ENCODE measurements around the gene AGPAT4. TPM values are rescaled to one million over a fixed set of nuclear protein-coding genes. Genes with fewer than 3 reads are reported as not detected.

Gene AGPAT4
- total RNA-seq, 1 donor from 2014 or later = 73.2 TPM

DNA sequence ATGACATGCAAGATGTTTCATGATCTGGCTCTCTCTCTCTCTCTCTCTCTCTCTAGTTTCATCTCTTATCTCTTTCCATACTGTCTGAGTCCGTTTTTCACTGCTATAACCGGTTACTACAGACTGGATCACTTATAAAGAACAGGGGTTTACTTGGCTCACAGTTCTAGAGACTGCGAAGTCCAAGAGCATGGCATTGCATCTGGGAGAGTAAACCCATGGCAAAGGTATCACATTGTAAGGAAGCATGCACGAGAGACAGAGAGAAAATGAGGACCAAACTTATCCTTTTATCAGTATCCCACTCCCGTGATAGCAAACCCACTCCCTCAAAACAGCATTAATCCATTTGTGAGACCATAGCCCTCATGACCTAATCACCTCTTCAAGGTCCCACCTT is 7.2 kb upstream of the AGPAT4 start:
- no peak for DNase-seq

DNA sequence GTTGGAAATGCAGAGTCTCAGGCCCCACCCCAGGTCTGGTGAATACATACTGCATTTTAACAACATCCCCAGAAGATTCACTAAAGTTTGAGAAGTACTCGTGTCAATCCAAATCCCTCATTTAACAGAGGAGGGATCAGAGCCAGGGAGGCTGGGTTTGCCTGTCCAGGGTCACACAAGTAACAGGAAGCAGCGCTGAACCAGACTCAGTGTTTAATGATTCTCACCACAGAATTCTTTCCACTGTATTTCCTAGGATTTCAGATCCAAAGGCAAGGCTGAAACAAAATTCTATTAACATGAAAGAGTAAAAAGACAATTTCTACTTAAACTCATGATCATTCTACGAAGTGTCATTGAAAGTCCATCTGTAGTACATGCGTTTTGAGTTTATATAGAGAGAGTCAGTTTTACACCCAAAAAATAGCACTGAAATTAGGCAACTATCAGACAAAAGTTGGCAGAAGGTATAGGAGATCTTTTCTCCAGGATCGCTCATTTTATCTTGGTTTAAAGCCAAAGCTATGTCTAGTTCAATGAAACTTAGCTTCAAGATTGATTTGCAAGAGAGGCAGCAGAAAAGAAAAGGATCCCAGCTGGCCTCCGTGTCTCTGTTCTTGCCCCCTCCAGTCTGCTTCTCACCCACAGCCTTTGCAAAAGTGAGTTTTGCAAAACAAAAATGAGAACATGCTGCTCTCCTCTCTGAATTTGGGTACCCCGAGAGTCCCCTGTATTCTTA is 6.0 kb upstream of the AGPAT4 start:
- DNase-seq = no peak

DNA sequence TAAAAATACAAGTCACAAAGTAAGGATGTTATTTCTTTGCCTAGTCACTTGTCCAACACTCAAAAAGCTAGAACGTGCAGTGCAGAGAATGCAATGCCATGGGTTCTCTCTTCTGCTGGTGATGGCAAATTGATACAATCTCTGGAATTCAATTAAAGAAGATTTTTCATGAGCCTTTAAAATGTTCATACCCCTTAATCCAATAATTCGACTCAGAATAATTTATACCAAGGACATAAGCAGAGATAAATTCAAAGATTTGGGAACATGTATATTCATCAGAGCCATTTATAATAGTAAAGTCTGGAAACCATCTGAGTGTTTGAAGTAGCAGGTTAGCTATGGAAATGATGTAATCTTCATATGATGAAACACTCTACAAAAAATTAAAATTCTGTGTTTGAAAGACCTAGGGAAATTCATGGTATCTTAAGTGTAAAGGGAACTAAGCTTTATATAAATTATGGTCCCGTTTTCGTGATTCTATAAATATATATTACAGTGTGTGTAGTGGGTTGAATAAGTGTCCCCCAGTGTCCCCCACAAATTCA is 2.8 kb upstream of the AGPAT4 start:
- no peak for DNase-seq

DNA sequence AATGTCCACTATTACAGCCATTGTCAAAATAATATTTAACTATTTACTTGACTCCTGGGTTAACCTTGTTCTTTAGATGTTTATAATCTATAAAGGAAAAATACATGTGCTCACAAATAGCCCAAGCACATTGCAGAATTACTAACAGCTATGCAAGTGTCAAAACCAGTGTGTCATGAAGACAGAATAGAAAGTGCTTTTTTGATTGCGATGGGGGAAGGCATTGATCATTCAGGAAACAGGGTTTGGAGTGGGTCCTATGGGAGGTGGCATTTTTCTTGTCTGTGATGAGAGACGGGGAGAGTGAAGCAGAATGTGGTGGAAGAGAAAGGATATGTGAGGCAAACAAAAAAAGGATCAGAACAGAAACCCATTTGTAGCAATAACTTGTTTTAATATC is 1.0 kb upstream of the AGPAT4 start:
- no peak for DNase-seq

DNA sequence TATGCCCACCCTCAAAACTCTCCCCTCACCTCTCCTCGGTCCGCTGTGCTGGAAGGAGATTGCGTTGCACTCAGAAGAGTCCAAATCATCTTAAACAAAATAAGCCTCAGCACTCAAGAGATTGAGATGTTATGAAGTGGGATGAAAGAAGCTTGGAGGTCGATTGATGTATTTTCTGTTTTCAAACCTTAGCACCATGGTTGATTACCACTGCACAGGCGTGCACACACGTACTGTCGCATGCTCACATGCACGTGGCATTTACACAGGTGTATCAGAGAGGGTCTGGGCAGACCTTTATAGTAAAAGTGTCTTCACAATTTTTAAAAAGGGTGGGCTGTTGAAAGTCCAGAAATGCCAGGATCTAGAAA is 612 bp upstream of the AGPAT4 start:
- DNase-seq = no peak

DNA sequence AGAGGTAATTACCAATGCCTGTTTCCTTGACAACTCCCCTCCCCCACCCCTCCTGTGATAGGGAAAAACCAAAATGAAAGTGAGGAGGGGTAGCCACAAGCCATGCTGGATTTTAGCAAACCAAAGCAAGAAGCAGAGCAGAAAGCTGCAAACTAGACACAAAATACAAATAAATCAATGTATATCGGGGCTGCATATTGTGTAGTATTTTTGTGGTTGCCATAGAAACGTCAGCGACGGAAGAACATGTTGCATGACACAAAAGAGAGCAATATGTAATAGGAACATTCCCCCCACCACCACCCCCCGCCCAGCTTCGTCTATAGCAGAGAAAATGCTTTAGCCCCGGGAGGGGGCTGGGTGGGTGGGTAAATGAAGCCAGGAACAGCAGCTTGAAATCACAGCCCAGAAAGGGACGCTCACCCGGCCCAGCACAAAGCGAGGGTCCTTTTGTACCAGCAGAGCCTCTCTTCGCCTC is 548 bp downstream of the AGPAT4 start:
- DNase-seq = no peak

DNA sequence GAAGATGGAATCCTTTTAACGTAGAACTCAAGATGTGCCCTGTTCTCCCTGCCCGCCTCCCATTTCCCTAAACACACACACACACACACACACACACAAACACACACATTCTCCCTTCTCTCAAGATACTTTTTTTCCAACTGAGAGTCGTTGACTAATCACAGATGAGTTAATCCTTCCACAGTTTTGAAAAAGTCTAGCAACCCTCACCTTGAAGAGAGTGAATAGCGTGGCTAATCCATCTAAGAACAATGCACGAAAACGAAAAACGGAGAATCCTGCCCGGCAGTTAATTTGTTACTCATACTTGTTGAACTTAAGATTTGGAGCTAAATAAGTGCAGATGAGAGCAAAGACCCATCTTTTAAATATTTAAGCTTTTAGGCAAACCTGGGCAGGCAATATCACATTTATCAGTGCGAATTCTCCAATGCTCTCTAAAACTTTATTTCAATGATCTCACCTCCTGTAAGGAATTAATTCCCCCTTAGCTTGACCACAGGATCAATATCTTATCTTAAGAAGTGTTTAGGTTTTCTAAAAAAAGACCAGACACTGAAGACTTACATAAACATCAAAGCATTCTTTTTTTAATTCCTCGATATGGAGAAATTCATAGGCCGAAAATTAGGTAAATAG is 1.1 kb downstream of the AGPAT4 start:
- DNase-seq = no peak

DNA sequence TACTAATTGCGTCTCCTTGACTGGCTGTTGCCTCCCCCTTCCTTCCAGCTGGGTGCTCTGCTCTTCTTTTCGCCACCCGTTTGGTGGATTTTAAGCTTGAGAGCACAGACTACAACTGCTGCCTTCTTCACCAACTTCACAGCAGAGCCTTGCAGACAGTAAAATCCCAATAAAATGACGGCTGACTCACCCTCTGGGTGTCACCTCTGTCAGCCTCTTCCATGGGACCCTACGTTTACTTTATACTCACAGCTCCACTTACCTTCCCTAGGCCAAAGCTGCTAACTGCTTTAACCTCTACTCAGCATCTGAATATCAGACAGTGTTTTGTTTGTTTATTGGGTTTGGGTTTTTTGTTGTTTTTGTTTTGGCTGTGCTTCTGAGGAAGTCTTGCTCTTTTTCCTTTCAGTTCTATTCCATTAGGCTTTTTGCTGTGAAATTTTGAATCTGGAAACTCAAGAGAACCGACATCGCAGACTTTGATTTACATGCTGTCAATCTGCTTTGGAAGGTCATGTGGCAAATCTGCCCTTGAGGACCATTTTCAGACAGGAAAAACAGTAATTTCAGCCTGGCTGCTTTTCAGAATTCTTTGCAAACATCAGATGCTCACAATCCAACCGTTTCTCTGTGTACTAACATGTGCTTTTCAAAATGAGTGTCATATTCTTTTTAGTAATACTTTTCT is 2.4 kb downstream of the AGPAT4 start:
- DNase-seq = peak; percentile 20

DNA sequence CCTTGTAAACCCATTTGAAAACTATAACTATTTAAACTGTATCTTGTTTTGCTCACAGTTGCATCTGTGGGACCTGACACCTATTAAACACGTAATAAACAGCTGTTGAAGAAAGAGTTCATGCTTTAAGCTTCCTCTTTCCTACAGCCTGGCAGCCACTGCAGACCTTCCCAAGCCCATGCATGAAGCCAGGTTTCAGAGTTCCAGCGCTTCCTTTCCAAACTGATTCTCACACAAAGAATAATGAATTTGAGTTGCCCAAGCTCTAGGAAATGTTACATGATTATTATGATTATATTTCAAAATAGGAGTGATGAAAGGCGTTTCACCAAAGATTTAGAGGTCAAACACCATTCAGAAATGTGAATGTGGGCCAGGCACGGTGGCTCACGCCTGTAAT is 3.7 kb downstream of the AGPAT4 start:
- no peak for DNase-seq

DNA sequence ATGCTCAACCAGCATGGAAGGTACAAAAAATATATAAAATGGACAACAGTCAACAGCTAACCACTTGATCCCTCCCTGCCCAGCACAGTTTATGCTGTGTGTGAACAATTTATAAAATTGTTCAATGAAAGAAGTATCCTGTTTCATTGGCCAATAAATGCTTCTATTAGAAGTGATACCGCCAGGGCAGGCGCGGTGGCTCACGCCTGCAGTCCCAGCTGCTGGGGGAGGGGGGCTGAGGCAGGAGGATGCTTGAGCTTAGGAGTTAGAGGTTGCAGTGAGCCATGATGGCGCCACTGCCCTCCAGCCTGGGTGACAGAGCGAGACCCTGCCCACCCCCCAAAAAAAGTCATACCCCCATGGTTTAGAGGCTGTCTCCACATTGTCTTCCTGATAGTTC is 4.6 kb downstream of the AGPAT4 start:
- no peak for DNase-seq

DNA sequence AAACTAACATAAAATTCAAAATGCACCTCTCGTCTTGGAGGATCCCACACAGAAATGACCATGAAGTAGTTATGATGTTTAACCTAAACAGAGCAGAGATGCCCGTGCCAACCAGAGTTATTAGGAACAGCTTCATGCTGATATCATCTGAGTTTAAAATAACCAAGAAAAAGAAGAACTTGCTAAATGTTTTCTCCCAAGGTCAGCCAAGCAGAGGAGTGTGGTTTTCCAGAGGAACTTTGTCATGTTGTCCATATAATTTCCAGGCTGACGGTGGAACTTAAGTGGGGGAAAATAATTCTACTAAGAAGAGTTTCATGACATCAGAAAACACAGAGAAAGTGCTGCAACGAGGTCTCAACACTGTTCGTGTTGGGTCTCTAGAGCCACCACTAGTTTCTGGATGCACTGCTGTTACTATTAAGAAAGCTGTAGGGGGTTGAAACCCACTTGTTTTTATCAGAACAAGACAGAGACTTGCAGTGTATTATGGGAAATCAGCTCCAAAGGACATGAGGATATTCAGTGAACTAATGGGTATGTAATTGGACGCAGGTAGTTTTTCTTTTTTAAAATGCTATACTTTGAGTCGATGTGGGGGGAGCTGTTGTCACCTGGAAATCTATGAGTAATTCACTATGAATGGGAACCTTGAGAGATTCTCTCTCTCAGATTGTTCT is 5.2 kb downstream of the AGPAT4 start:
- no peak for DNase-seq

DNA sequence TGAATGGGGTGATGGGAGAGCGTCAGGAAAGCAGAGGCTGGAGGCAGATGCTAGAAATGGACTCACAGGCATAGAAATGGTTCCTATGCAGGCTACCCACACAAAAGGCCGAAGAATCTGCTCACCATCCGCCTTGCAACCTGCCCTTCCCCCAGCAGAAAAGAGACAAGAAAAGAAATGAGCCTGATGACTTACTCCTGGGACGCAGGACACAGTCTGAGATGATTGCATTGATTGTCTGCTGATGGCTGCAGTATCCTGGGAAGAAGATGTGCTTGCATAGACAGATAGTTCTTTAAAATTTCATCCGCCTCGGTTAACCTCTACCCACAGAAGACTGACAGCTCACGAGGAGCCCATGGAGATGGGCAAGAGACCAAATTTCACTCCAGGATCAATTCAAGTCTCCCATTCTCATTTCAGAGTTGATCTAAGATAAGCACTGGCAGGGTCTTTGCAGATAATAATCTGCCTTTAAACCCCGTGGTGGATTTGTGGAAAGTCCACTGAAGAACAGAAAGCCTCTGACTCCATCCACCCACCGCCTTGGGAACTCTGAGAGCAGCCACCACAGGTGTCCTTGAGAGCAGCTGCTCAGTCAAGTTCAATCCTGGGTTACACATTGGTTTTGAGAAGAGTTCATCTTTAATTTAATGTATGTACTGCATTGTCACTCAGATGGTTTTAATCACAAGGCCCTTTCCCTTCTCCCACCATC is 7.2 kb downstream of the AGPAT4 start:
- DNase-seq = no peak

DNA sequence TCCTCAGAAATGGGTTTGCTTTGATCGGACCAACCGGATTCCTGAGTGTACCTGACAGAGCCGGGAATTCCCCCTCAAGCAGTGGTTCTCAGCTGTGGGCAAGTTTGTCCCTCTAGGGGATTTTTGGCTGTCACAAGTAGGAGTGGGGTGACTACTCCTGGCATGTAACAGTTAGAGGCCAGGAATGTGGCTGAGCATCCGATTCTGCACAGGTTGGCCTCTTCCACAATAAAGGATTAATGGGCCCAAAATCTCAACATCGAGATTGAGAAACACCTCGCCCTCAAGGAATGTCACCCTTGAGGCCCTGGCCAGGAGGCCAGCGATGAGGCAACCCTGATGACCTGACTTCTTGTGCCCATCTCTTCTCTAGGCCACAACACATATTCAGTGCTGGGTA is 7.9 kb downstream of the AGPAT4 start:
- no peak for DNase-seq

DNA sequence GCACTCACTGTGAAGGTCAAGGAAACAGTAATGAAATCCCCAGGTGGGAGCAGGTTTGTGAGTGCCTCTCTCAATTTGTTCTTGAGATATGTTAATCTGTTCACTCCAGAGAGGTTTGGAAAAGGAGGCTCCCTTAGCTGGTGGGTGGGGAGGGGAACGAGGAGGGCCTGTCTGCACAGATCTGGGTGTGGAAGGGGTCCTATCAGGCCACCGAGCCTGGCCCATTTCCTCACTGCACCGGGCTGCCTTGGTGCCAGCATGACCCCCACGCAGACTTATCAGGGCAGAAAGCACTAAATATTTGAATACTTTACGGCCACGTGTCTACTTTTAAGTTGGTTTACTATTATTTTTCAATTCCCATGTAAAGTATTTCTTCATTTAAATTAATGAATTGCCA is 8.3 kb downstream of the AGPAT4 start:
- no peak for DNase-seq

DNA sequence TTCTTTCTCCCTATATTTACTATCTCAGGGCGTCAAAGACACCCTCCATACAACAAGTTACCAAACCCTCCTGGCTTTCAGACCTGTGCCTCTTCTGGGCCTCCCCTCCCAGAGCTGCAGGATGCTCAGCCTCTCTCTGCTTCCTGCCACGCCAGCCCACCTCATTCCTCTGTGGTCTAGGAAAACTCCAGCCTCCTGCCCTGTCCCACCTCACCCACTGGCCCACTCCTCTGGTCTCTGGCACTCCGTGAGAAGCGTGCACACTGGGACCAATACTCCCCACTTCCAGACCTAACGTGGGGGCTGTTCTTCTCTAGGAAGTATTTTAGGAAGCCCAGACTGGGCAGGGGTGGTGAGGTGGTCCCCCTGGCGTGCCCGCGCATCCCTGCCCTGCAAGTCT is 9.7 kb downstream of the AGPAT4 start:
- DNase-seq = no peak

DNA sequence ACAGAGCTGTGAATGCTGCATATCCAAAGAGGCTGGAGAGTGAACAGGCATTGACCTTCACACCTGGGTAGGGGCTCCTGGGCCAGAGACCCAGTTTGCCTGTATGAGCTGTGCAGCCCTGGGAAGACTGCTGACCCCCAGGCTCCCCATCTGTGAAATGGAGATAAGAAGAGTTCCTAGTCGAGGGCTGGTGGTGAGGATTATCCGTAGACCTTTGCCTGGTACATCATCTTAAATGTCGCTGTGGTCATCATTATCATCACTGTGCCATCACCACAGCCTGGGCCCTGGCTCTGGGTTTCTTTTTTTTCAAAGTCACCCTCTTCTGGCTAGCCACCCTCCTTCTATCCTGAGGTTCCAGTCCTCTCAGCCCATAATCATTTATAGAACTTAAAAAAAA is 12.0 kb downstream of the AGPAT4 start:
- DNase-seq = no peak

DNA sequence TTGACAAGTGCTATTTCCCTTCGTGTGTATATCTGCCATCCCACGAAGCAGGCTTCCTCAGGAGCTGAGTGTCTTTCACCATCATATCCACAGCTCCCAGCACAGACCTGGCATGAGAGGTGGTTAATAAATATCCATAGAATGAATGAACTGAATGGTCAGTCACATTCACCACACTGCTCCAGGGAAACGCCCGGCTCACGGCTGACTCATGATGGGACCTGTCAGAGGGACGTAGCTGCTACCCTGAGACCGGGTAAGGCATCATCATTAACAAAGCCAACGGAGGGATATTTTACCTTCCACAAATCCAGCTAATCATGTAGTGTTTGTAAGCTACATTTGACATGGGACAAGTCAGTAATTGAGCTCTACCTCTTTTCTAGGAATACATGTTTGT is 12.5 kb downstream of the AGPAT4 start:
- no peak for DNase-seq

DNA sequence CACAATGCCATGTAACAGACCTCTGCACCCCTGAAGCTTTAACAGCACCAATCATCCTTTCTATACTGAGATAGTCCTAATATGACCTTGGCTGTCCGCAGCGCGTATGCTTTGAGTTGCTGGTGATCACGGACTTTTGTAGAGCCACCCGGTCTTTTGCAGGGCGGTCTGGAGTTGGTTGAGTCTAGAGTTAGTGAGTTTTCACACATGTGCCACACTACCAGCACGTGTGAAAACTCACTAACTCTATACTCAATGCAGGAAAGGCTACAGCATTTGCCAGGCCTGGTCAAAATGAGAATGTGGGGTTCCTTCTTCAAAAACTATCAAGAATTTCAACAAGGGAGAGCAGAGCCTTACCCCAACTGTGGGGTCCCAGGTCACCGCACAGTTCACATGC is 14.6 kb downstream of the AGPAT4 start:
- DNase-seq = no peak

DNA sequence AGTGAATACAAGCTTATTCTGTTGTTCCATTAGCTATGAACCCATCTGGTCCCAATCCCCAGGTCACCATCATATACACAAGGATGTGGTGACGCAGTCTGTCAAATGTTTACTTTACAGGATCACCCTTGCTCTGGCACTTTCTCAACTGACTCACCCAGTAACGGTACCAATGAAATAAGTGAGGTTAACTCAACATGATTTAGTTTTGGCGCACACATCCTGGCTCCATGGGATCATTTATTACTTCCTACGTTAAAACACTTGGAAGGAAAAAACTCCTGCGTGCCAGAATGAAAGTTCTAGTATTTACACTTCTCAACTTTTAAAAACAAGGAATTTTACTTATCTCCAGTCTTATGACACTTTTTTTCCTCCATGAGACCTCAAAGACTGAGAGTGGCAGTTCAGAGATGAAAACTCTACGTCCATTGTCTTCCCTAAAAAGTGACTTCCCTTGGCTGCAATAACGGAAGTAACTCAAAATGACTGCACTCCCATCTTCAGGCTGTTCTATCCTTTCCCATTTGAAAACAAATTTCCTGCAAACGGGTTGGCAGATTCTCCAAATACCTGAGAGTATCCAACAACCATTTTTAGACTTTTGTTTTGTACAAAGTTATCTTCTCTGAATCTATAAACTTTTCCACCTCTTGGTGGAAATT is 15.9 kb downstream of the AGPAT4 start:
- DNase-seq = no peak

DNA sequence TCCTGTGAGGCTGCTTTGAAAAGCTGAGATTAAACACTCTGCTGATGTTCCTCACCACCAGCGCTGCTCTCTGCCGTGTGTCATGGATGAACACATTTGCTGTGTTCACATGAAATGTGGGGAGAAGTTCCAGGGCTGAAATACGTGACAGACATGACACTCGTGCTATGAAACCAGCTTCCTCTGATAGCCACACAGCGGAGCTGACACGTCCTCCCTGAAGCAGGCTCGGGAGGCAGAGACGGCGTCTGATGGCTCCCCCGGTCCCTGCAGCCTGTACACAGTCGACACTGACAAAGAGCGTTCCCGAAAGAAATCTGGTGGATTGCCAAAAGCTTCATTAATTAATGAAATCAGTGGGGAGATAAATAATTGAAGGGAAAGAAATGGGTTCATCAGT is 17.5 kb downstream of the AGPAT4 start:
- peak; percentile 36 for DNase-seq

DNA sequence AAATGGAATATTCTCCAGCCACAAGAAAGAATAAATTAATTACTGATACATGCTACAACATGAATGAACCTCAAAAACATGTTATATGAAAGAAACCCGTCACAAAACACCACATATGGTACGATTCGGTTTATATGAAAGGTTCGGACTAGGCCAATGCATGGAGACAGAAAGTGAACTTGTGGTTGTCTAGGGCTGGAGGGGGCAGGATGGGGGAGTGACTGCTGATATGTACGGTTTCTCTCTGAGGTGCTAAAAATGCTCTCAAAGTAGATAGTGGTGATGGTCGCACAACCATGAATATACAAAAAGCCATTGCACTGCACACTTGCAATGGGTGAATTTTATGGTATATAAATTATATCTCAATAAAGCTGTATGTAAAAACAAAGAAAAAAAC is 18.3 kb downstream of the AGPAT4 start:
- DNase-seq = no peak

All from occipital lobe (tissue), 2 donors.